Stimulated activated CD8-positive, alpha-beta memory T cell treated with anti-CD3 and anti-CD28 coated beads, Interleukin-15, amount 100 ng/mL, for 1 hour (primary cell): ENCODE results near the gene KIAA0753.

ENCODE experiments used
- DNase-seq: peaks from one replicate; pipeline ENCODE4 v3.0.0-alpha.2; 2020; ENCODE audit warnings: low read depth

The KIAA0753 gene

DNA sequence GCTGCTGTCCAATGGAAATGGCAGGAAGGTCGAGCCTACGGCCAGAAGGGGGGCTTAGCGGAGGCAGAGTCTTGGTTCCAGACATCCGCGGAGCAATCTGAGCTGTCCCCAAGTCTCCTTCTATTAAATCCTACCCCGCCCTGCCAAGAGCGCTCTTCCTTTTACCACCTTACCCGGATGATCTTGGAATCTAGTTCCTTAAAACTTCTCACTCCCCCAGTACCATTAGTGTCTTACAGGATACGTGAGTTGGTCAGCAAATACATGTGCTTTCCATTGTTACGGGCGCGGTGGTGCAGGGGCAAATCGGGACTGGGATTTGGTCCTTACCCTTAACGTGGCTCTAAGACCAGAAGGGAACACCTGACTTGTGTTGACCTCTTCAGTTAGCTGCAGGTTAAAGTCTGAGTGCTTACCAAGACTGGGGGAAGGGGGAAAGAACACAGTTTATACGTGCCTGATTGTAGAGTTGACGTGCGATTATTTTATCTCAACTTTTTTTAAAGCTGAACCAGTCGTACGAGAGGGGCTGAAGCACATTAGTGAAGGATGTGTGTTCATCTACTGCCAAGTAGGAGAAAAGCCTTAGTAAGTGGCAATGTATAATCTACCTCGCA lies 844 bp upstream of the KIAA0753 start:
- DNase-seq = no peak

DNA sequence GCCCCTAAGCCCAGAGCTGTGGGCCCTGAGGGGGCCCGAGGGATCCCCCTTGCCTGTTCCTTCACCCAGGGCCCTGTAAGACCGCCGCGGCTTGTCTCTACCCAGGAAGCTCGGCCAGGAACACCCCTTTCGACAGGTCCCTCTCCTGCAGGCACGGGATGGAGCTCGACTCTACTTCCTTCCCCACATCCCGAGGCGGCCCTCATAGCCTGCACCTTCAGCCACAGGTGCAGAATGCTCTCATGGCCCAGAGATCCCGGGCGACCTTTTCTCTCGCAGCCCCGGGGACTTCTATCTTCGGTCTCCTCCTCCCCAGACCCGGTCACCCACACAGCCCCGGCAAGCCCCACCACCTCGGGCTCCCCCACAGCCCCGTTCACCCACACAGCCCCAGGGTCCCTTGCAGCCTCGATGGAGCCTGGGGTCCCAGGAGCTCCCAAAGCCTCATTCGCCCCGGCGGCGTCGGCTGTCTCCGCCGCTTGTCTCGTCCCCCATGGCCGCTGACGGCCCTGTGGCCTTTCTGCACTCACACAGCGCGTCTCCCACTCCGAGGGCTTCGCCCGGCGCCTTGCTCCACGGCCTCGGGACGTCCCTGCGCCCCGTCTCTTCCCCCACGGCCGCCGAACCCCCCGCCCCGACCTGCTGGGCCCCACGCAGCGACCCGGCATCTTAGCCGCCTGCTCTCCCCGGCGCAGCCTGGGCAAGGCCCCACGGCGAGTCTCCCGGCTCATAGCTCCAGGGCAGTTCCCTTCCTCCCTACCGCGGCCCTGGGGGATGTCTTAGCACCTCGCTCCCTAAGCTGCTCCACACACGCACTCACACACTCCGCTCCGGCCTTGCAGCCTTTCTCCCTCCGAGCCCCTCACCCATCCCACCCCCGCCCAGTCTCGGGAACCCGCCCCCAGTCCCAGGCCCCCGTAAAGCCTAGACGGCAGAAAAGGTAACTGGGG lies 650 bp downstream of the KIAA0753 start:
- DNase-seq = no peak

DNA sequence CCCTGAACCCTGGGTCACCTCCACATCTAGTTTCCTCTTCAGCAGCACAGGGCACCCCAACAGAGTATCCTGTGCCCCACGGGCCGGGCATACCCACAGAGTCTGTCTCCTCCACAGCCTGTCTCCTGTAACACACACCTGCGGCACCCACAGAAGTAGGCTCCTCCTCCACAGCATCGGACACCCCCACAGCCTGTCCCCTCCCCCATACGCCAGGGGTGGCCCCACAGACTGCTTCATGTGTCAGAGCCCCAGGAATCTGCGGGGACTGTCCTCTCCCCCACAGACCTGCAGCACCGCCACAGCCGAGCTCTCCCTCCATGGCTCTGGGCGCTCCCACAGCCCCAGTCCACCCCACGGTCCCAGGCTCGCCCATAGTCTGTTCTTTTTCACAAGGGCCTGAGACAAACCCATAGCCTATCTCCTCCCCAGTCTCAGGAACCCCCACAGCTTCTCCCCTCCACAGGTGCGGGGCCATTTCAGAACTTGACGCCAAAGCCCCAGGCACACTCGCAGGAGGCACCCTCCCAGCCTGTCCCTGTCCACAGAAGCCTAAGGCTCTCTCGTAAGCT lies 1.4 kb downstream of the KIAA0753 start:
- DNase-seq = no peak

DNA sequence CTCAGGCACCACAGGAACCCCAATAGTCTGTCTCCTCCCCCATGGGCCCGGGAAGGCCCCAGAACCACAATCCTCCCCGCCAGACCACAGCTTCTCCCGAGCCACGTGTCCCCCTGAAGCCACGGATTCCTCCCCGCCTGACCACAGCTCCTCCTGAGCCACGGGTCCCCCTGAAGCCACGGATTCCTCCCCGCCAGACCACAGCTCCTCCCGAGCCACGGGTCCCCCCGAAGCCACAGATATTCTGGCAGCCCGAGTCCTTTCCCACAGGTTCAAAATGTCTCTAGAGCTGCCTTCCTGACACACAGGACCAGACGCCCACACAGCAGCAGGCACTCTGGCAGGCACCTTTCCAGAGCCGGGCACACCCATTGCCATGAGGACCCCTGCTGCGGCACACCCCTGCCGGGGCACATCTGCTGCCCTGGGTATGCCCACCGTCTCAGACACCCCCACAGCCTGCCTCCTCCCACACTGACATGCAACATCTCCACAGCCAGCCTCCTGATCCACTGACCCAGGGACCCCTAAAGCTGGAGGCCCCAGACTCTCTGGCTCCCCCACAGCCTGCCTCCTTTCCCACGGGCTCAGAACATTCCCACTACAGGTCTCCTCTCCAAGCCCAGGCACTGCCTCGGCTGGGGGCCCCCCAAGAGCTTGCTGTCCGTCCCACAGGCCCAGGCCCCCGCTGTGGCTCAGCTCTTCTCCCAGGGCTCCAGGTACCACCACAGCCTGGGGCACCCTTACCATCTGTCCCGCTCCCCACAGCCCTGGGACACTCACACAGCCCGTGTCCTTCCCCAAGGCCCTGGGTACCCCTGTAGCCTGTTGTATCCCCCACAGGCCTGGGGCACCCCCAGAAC lies 2.2 kb downstream of the KIAA0753 start:
- DNase-seq = no peak

DNA sequence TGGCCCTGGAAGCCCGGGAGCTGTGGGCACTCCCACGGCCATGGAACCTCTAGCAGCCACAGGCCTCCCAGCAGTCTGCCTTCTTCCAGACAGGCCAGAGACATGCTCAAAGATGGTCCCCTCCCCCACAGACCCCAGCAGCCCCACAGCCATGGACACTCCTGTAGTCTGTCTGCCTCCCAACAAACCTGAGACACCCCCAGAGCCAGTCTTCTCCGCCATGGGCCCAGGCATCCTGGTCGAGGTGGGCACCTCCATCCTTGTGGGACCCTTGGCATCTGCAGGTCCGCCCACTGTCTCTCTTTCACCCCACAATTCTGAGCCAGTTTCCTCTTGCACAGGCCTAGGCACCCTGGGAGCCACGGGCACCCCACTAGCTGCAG lies 3.1 kb downstream of the KIAA0753 start:
- DNase-seq = no peak

DNA sequence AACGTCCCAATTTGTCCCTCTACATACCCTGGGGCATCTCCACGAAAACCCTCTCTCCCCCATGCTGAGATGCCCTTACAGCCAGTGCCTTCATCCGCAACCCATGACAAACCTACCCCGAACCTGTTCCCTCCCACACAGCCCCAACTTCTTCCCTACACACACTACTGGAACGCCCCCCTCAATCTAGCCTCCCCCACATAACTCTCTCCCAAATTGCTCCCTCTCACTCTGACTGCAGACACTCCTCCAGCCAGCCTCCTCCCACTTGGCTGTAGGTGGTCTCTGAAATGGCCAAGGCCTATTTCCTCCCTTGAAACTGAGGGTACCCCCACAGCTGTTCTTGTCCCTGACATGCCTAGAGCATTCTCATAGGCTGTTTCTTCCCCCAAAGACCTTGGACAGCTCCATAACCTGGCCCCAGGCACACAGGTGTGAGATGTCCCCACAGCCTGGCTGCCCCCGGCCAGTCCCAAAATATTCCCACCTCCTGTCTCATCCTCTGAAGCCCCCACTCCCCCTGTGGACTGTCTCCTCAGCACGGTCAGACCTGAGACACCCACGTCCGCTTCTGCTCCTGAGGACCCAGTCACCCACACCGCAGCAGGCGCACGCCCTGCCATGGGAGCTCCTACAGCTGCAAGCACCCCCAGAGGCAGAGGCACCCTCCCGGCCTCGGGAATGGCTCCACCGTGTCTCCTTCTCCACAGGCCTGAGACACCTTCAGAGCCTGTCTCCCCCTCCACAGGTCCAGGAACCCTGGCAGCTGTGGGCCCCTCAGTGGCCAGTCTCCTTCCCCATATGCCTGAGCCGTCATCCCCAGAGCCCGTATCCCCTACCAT lies 3.7 kb downstream of the KIAA0753 start:
- no peak for DNase-seq

DNA sequence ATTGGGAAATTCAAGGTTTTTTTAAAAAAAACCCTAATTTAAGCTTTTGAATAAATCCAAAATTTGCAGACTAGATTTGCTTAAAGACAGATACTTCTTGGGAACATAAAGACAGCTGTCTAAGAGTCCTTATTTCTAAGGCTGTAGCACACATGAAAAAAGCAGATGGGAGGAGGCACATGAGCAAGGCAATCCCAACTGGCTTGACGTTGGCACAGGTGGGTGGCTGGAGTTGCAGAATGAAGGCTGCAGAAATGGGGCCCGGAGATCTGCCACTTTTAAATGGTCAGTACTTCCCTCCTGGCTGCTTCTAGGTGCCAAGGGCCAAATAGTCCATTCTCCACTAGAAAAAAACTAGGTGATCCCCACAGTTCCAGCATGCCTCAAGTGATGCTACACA lies 4.4 kb downstream of the KIAA0753 start:
- DNase-seq = no peak

DNA sequence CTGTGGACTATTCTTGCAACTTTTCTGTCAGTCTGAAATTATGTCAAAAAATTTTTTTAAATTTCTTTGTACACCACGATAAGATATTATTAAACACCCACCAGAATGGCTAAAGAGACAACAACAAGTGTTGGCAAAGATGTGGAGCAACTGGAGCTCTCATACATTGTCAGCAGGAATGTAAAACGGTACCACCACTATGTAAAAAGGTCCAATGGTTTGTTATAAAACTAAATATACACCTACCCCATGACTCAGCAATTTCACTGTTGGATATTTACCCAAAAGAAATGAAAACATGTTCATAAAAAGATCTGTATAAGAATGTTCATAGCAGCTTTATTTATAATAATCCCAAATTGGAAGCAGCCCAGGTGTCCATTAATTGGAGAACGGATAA lies 7.2 kb downstream of the KIAA0753 start:
- DNase-seq = no peak

DNA sequence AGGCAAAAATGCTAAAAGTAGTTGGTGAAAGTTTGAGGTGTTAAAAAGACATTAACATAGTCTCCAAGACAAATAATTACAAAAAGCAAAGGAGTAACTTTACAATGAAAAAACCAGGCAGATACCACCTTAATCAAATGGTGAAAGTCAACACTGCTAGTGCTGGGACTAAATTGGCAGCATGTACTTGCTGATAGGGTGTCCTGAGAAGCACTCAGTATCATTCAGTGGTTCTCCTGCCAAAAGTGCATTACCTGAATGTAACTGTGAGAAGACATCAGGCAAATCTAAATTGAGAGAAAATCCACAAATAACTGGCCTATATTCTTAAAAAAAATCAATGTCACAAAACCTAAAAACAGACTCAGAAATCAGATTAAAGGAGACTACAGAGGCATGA lies 8.0 kb downstream of the KIAA0753 start:
- DNase-seq = no peak

DNA sequence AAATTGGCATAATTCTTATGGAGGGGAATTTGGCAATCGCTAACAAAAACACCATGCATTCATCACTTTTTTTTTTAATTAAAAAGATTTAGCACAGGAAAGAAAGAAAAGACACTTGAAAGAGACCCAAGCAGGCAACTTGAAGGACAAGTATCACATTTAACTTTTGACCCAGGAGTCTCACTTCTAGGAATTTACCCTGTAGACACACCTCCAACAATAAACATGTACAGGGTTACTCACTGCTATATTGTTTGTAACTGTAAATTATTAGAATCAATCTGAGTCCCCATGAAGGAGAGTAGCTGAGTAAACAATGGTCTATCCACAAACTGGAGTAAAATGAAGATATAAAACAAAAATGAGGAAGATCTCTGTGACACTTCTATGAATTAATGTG lies 10.1 kb downstream of the KIAA0753 start:
- no peak for DNase-seq

DNA sequence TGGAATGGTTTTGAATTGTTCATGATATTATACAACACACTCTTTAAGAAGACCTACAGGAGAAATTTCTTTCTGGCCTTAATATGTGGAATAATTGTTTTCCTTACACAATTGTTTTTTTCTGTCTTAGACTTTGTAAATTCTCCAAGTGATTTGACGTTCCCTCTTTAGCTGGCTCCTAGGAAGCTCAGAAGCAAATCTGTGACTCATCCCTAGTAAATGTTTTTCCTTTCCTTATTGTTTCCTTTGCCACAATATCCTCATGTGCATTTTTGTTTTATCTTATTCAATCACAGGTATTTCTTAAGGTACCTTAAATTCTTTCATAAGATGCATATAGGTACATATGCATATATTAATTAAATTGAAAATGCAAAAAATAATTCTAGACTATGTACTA lies 13.5 kb downstream of the KIAA0753 start:
- DNase-seq = no peak

DNA sequence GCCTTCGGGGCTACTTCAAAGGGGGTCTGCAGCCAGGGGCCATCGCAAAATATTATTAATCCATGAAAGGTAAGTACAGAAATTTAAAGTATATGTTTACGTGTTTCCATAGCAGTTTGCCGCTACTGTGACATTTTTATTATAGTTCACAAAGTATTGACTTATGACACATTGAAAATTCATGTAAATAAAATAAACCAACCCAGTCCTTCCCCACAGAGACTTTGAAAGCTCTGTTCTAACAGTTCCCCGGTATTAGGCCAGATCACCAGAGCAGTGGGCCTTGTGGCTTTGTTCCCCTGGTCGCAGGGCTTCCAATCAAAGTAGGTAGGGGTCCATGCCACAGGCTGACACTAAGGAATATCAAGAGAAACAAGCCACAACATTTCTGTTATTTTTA lies 13.9 kb downstream of the KIAA0753 start:
- DNase-seq = no peak

DNA sequence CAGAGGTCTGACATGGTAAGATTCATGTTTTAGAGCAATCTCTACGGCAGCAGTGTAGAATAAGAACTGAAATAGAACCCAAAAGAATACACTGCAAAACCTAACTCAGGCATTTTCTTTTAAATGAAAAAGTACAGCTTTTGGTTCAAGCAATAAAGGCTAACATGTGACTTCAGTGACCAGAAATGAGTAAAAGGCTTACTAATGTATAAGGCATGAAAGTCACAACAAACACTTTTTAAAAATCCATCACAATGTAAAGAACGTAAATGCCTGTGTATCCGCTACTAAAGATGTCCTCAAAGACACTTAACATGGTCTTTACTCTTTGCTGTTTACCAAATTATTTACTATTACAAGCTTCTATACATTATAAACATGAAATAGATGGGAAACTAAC lies 16.6 kb downstream of the KIAA0753 start:
- DNase-seq = no peak

DNA sequence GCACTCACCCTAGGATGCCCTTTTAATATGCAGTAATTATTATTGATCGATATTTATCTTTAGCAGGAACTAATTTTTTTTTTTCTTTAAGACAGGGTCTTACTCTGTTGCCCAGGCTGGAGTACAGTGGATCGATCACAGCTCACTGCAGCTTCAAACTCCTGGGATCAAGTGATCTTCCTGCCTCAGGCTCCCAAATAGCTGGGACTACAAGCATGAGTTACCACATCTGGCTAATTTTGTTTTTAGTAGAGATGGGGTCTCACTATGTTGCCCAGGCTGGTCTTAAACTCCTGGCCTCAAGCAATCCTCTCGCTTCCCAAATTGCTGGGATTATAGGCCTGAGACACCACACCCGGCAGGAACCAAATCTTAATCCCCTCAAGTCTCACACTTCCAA lies 29.3 kb downstream of the KIAA0753 start:
- DNase-seq = no peak

DNA sequence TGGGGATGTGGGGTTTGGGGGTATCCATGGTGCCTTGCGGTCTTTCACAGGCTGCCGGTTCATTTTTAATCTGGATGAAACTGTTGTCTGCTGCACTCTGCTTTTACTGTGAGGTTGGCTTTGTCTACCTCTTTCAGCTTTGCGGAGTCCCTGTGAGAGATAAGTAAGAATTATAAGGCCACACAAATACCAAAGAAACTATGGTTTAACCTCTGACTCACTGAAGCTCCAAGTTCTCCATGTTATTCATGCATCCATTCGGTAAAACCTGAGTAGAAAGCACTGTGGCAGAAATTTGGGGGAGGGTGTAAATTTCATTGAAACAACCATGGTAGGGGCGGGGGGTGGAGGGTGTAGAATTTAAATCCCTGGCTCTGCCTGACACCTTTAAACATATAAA lies 30.5 kb downstream of the KIAA0753 start:
- no peak for DNase-seq

DNA sequence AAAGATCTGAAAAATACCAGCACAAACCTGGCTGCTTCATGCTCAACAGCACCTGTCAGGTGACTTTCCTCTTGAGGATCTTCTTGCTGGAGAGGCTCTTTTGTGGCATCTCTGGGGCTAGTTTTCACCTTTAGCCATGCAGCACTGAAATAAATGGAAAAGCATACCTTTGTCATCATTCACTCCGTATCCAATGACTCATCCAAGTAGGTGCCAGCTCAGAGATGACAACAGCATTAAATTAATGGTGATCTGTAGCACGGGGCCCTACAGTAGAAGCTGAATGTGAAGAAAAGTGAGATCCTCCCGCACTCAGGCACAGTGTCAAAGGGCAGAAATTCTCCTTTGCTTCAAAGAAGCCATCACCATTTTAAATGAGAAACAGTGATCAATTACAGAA lies 32.2 kb downstream of the KIAA0753 start:
- DNase-seq = no peak

DNA sequence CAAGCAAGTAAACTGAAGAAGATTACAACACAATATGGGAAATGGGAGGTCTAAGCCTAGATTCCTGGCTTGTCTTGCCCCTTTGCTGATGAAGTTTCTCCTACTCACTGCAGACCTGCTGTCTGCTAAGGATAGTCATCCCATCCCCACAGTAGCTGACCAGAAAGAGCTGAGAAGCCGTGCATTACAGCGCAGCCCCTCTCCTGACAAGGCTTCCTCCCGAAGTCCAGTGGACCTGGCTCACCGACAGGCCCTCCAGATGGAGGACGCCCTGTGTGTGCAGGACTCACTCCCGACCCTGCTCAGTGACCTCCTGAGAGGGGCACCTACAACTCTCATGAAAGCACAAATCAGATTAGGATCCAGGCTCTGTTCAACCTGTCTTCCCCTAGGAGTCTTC lies 35.4 kb downstream of the KIAA0753 start:
- DNase-seq = no peak

DNA sequence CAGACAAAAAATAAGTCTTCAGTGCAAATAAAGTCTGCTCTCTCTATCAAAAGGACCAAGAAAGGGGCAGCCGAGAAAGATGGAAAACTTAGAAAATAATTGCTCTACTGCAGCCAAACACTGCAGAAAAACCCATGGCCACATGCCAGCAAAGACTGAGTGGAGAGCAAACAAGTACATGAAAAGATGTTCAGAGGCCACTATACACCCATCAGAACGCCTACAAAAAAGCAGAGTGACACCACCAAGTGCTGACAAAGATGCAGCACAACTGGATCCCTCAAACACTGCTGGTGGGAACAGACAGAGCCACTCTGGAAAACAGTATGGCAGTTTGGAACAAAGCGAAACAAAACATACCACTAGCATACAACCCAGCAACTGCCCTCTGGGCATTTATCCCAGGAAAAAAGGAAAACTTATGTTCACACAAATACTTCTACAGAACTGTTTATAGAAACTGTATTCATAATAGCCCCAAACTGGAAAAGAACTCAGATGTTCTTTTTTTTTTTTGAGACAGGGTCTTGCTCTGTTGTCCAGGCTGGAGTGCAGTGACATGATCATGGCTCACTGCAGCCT lies 36.7 kb downstream of the KIAA0753 start:
- DNase-seq = no peak

DNA sequence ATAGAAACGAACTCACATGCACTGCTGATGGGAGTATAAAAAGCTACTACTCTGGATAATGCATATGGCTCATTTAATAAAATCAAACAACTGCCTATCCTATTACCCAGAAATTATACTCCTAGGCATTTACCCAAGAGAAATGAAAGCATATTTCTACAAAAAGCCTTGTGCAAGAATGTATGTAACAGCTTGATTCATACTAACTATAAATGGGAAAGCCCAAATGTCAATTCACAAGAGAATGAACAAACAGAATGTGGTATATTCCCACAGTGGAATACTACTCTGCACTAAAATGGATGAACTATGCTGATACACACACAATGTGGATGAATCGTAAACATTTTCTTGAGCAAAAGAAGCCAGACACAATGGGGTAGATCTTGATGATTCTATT lies 38.4 kb downstream of the KIAA0753 start:
- DNase-seq = no peak

DNA sequence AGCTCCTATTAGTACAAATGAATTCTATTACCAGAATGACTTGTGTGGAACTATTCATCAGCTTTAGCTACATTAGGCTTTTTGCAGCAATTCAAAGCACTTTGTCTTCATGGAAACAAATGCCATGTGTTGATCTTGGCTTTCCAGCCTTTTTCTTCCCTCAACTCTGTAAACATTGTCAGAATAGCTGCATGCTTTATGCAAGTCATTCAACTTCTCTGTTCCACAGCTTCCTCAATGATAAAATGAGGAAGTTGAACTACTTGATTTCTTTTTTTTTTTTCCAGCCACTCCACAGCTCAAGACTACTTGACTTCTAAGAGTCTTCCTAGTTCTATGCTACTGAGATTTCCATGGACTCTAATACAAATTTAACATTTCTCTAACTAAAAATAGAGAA lies 41.1 kb downstream of the KIAA0753 start:
- no peak for DNase-seq

DNA sequence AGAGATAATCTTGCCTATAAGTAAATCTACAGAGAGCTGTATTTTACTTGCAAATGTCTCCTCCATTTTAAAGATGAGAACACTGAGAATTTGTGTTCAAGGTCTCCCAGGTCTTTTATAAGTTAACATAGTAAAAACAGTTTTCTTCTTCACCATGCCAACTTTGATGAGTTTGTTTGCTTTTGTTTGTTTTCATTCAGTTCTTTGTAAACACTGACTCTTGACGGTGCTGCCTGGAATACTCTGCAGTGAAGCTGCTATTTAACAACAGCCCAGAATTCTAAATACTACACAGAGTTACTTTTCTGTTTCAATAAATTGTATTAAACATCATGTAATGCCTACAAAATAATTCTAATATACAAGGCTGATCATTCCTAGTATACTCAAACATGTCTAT lies 42.8 kb downstream of the KIAA0753 start:
- no peak for DNase-seq
